ENCODE results near the gene SUDS3.

DNA sequence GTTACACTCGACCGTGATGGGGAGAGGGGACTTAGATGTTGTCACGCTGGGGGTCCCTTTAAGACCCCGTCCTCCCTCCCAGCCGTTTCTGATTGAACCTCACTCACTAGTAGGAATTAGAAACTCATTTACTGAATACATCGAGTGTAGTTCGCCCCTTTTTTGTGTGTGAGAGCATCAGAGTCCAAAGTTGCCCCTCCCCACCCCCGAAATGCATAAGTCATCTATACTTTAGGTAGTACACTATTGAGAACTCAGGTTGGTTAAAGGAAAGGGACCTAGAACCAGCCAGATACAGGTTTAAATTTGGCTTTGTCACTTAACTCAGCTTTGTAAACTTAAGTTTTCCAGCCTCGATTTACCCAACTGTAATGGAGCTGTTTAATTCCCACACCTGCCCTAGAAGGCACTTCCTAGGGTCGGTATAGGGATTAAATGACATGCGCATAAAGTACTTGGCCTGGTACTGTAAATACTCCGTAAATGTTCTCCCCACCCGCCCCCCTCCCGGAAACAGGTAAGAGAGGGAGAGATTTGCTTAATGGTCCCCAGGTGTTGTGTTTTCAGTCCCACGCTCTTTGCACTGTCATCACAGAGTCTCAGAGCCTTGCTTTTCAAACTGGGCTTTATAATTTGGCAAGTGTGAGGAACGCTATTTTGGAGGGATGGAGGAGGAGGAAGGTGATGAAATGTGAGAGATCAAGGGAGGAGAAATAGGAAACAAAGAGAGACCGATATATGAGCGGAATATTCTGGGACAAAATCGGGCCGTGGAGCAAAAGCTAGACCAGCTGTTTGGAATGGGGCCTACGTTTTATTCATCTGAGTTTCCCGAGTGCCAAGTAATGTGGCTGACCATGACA lies 897 bp downstream of the SUDS3 start:
- TF ChIP-seq, protein P1, sequence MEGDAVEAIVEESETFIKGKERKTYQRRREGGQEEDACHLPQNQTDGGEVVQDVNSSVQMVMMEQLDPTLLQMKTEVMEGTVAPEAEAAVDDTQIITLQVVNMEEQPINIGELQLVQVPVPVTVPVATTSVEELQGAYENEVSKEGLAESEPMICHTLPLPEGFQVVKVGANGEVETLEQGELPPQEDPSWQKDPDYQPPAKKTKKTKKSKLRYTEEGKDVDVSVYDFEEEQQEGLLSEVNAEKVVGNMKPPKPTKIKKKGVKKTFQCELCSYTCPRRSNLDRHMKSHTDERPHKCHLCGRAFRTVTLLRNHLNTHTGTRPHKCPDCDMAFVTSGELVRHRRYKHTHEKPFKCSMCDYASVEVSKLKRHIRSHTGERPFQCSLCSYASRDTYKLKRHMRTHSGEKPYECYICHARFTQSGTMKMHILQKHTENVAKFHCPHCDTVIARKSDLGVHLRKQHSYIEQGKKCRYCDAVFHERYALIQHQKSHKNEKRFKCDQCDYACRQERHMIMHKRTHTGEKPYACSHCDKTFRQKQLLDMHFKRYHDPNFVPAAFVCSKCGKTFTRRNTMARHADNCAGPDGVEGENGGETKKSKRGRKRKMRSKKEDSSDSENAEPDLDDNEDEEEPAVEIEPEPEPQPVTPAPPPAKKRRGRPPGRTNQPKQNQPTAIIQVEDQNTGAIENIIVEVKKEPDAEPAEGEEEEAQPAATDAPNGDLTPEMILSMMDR (conservative IDR thresholded peaks at IDR 0.05 in 1 of 2, IDR thresholded peaks at IDR 0.05 in 1 of 2; ENCODE audit: low read depth in 1 of 2, low read length in 2 of 2): no peak
- no peak for TF ChIP-seq EZH2 (IDR thresholded peaks at IDR 0.05; ENCODE audit: low read length, missing control alignments)

Measured in fibroblast of lung (primary cell).